B cell (primary cell): ENCODE measurements around the gene ZNF280C.

ENCODE experiments used
- EZH2 ChIP-seq: IDR thresholded peaks from 2 replicates; pipeline ENCODE4 v1.6.1; 2012; ENCODE audit warnings: borderline replicate concordance, low read depth, mild to moderate bottlenecking, moderate library complexity, low read length; ENCODE audit not compliant: insufficient read depth, poor library complexity, severe bottlenecking
- TF ChIP-seq, protein P1 (sequence below): fragments of 200-600 bp; IDR thresholded peaks from one replicate; pipeline ENCODE4 v1.8.0; 2022; ENCODE audit warnings: antibody characterized with exemption, mild to moderate bottlenecking

DNA sequence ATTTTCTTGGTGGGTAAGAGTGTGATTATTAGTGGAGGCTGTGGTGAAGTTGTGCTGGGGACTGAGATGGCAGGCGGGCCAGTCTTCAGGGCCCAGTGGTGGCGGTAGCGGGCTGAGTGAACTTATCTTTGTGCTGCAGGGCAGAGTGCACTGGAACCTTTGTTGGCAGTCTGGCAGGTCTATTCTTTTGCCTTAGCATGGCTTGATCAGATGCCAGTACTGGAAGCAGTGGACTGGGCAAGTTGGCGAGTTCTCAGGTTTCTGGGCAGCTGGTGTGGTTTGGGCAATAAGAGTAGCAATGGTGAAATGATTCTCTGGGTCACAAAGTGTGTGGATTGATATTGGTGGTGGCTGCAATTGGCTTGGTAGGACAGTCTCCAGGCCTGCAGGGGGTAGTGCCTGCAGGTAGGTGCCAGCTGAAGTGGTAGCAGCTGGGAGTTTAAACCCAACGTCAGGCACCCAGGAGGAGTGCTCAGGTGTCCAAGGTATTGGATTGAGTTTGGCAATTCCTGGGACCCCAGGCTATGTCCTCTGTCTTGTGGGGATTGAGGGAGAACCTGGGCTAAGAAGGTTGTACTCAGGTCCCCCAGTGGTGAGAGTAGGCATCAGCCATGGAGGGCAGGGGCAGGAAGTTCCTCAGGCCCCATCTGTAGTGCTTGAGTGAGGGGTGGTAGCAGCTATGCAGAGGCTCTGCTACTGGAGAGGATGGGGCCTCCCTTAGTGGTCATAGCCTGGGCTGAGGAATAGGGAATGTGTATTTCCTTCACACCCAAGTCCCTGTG lies 36.1 kb upstream of the ZNF280C start:
- TF ChIP-seq, protein P1, sequence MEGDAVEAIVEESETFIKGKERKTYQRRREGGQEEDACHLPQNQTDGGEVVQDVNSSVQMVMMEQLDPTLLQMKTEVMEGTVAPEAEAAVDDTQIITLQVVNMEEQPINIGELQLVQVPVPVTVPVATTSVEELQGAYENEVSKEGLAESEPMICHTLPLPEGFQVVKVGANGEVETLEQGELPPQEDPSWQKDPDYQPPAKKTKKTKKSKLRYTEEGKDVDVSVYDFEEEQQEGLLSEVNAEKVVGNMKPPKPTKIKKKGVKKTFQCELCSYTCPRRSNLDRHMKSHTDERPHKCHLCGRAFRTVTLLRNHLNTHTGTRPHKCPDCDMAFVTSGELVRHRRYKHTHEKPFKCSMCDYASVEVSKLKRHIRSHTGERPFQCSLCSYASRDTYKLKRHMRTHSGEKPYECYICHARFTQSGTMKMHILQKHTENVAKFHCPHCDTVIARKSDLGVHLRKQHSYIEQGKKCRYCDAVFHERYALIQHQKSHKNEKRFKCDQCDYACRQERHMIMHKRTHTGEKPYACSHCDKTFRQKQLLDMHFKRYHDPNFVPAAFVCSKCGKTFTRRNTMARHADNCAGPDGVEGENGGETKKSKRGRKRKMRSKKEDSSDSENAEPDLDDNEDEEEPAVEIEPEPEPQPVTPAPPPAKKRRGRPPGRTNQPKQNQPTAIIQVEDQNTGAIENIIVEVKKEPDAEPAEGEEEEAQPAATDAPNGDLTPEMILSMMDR: no peak
- TF ChIP-seq EZH2: no peak
